ENCODE data around the gene HSH2D.

Gene HSH2D

DNA sequence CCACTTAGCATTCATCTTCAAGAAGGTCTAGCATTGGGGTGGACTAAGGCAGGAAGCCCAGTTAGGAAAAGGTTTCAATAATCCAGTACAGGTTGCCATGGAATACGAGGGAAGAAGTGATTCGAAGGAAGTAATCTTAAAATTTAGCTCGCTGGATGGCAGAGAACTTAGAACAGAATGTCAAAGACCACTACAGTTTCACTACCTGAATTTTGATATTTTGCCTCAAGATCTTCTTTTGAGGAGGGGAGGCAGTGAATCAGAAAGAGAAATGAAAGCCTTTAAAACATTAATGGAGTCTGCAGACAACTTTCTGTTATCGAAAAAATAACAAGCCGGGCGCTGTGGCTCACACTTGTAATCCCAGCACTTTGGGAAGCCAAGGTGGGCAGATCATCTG, 38.8 kb upstream of the HSH2D start:
- no peak overlapping the region for H3K27ac ChIP-seq (ENCODE audit: low read depth, low read length)
- WGBS (ENCODE audit: extremely low coverage, insufficient coverage, insufficient read length): no CpG with 5 or more reads among the region's 6 CpGs

DNA sequence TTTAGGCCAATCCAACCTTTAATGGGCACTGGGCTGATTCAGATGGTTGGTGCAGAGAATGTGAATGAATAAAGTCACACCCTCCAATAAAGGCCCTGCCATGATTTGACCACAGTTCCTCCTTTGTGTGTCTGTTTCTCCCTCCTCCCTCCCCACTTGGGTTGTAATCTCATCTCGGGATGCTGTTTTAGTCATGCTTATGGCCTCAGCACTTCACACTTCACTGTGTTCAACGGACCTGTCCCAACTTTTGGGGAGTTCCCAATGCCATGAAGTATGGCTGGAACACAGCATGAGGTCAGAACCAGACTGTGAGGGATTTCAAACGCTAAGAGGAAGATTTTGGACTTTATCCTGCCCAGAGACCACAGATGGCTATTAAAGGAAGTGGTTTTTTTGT, 37.4 kb upstream of the HSH2D start:
- H4K8ac ChIP-seq (ENCODE audit: low read depth, low read length): no peak overlapping the region
- no CpG with 5 or more reads among the region's 3 CpGs for WGBS (ENCODE audit: extremely low coverage, insufficient coverage, insufficient read length)
- no peak overlapping the region for H3K23ac ChIP-seq (ENCODE audit: low read length)

More for the DNA sequence above, 38.8 kb upstream of the HSH2D start:
- Histone ChIP-seq H3K14ac (ENCODE audit: low read length) (no peak overlapping the region), H4K91ac (ENCODE audit: low read depth, low read length) (no peak overlapping the region), H3K4me1 (ENCODE audit: control insufficient read depth in 1 of 2, insufficient read depth in 2 of 2, low read length in 2 of 2) (no peaks in the 10 kb centered on the region), H3K9ac (ENCODE audit: low read length) (no peak overlapping the region), H3K4me2 (ENCODE audit: low read length) (no peak overlapping the region), H3K18ac (ENCODE audit: low read length) (no peak overlapping the region), H4K8ac (ENCODE audit: low read depth, low read length) (no peak overlapping the region), H4K12ac (ENCODE audit: low read depth, low read length) (no peak overlapping the region), H3K79me2 (ENCODE audit: control insufficient read depth, insufficient read depth, low read length, poor library complexity) (no peaks in the 10 kb centered on the region), H2AFZ (ENCODE audit: insufficient read depth, low read length, poor library complexity) (no peak overlapping the region), H3K4me3 (ENCODE audit: low read depth, low read length) (no peak overlapping the region), H3K4ac (ENCODE audit: low read depth, low read length) (no peak overlapping the region), H3K27me3 (ENCODE audit: insufficient read depth, low read length) (no peaks in the 10 kb centered on the region), H3K23ac (ENCODE audit: low read length) (no peak overlapping the region), H2BK5ac (ENCODE audit: low read depth, low read length, poor library complexity) (no peak overlapping the region), H2AK5ac (ENCODE audit: low read length) (no peak overlapping the region), H3K79me1 (ENCODE audit: low read length) (no peaks in the 10 kb centered on the region), H2BK120ac (ENCODE audit: insufficient read depth, low read length, poor library complexity) (no peak overlapping the region), H3K36me3 (ENCODE audit: control insufficient read depth in 1 of 2, insufficient read depth in 2 of 2, low read length in 2 of 2) (peaks cover 22 to 33% of the 10 kb centered on the region in 2 experiments), H2BK12ac (ENCODE audit: low read length) (no peak overlapping the region), H3K9me3 (ENCODE audit: insufficient read depth, low read depth, low read length) (no peaks in the 10 kb centered on the region)
- no peak for DNase-seq

DNA sequence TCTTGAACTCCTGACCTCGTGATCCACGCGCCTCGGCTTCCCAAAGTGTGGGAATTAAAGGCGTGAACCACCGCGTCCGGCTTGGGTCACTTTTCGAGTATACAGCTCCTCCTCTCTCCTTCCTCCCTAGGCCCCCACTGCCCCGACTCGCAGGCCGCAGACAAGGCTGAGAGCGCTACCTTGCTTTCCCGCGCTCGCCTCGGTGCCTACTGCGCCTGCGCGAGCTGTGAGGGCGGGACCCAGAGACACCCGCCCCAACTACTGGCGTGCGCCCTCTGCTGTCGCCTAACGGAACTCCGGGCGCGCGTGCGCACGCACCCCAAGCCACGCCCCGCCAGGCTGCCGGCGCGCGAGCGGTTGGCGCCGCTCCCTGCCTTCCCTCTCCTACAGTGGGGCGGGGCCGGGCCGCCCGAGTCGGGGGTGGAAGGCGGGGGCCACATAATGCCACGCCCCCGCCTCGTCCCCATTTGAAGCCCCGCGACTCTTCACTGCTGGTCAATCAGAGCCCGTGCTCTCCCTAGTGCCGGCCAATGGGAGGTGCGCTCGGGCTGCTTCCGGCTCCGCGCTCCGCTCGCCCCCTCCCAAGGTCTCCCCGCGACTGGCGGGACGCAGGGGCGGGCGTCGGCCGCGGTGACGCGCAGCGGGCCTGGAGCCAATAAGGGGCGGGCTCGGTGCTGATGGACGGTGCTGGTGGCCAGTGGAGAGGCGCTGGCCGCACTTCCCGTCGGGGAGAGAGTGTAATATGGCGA, 32.2 kb upstream of the HSH2D start, which contains the start of gene RAB8A:
Gene RAB8A (plus strand): TSS at position 730 of the 749 bp plus-strand sequence. CDS start 13 bp downstream, at position 743.
- Histone ChIP-seq H3K4me3 (ENCODE audit: low read depth, low read length) (peak within 1 kb of the TSS; percentile 91), H3K4me2 (ENCODE audit: low read length) (peak within 1 kb of the TSS; percentile 63), H2BK5ac (ENCODE audit: low read depth, low read length, poor library complexity) (peak within 1 kb of the TSS; percentile 77), H3K79me1 (ENCODE audit: low read length) (peaks cover 4% of the 10 kb centered on the region), H3K36me3 (ENCODE audit: control insufficient read depth in 1 of 2, insufficient read depth in 2 of 2, low read length in 2 of 2) (peaks cover 0 to 10% of the 10 kb centered on the region in 2 experiments), H3K14ac (ENCODE audit: low read length) (peak within 1 kb of the TSS; percentile 89), H2AFZ (ENCODE audit: insufficient read depth, low read length, poor library complexity) (peak within 1 kb of the TSS; percentile 71), H2BK120ac (ENCODE audit: insufficient read depth, low read length, poor library complexity) (peak within 1 kb of the TSS; percentile 82), H3K23ac (ENCODE audit: low read length) (no peak within 1 kb of the TSS), H4K91ac (ENCODE audit: low read depth, low read length) (peak within 1 kb of the TSS; percentile 91), H2AK5ac (ENCODE audit: low read length) (peak within 1 kb of the TSS; percentile 88), H4K8ac (ENCODE audit: low read depth, low read length) (peak within 1 kb of the TSS; percentile 91), H3K79me2 (ENCODE audit: control insufficient read depth, insufficient read depth, low read length, poor library complexity) (peaks cover 13% of the 10 kb centered on the region), H3K4ac (ENCODE audit: low read depth, low read length) (peak within 1 kb of the TSS; percentile 96), H2BK12ac (ENCODE audit: low read length) (no peak within 1 kb of the TSS), H3K4me1 (ENCODE audit: control insufficient read depth in 1 of 2, insufficient read depth in 2 of 2, low read length in 2 of 2) (peaks cover 20 to 24% of the 10 kb centered on the region in 2 experiments), H4K12ac (ENCODE audit: low read depth, low read length) (peak within 1 kb of the TSS; percentile 88), H3K18ac (ENCODE audit: low read length) (peak within 1 kb of the TSS; percentile 76), H3K27ac (ENCODE audit: low read depth, low read length) (peak within 1 kb of the TSS; percentile 14), H3K9me3 (ENCODE audit: insufficient read depth, low read depth, low read length) (no peaks in the 10 kb centered on the region), H3K27me3 (ENCODE audit: insufficient read depth, low read length) (no peaks in the 10 kb centered on the region), H3K9ac (ENCODE audit: low read length) (peak within 1 kb of the TSS; percentile 90)
- no CpG with 5 or more reads among the region's 81 CpGs for WGBS (ENCODE audit: extremely low coverage, insufficient coverage, insufficient read length)
- peak; percentile 99 to 100 for DNase-seq

More for the DNA sequence above, 37.4 kb upstream of the HSH2D start:
- no peak for DNase-seq
- H3K4me3 ChIP-seq (ENCODE audit: low read depth, low read length): no peak overlapping the region
- no peak overlapping the region for H2AFZ ChIP-seq (ENCODE audit: insufficient read depth, low read length, poor library complexity)
- H2BK5ac ChIP-seq (ENCODE audit: low read depth, low read length, poor library complexity): no peak overlapping the region
- no peaks in the 10 kb centered on the region for H3K27me3 ChIP-seq (ENCODE audit: insufficient read depth, low read length)
- no peak overlapping the region for H3K4me2 ChIP-seq (ENCODE audit: low read length)
- H3K4me1 ChIP-seq (ENCODE audit: control insufficient read depth in 1 of 2, insufficient read depth in 2 of 2, low read length in 2 of 2): no peaks in the 10 kb centered on the region
- H2BK12ac ChIP-seq (ENCODE audit: low read length): no peak overlapping the region
- no peak overlapping the region for H3K9ac ChIP-seq (ENCODE audit: low read length)
- no peak overlapping the region for H3K14ac ChIP-seq (ENCODE audit: low read length)
- no peaks in the 10 kb centered on the region for H3K9me3 ChIP-seq (ENCODE audit: insufficient read depth, low read depth, low read length)
- H2AK5ac ChIP-seq (ENCODE audit: low read length): no peak overlapping the region
- H3K79me2 ChIP-seq (ENCODE audit: control insufficient read depth, insufficient read depth, low read length, poor library complexity): no peaks in the 10 kb centered on the region
- H3K36me3 ChIP-seq (ENCODE audit: control insufficient read depth in 1 of 2, insufficient read depth in 2 of 2, low read length in 2 of 2): peaks cover 14 to 21% of the 10 kb centered on the region in 2 experiments
- no peak overlapping the region for H2BK120ac ChIP-seq (ENCODE audit: insufficient read depth, low read length, poor library complexity)
- no peaks in the 10 kb centered on the region for H3K79me1 ChIP-seq (ENCODE audit: low read length)
- H4K91ac ChIP-seq (ENCODE audit: low read depth, low read length): no peak overlapping the region
- H3K18ac ChIP-seq (ENCODE audit: low read length): no peak overlapping the region
- no peak overlapping the region for H4K12ac ChIP-seq (ENCODE audit: low read depth, low read length)
- no peak overlapping the region for H3K4ac ChIP-seq (ENCODE audit: low read depth, low read length)
- H3K27ac ChIP-seq (ENCODE audit: low read depth, low read length): no peak overlapping the region

DNA sequence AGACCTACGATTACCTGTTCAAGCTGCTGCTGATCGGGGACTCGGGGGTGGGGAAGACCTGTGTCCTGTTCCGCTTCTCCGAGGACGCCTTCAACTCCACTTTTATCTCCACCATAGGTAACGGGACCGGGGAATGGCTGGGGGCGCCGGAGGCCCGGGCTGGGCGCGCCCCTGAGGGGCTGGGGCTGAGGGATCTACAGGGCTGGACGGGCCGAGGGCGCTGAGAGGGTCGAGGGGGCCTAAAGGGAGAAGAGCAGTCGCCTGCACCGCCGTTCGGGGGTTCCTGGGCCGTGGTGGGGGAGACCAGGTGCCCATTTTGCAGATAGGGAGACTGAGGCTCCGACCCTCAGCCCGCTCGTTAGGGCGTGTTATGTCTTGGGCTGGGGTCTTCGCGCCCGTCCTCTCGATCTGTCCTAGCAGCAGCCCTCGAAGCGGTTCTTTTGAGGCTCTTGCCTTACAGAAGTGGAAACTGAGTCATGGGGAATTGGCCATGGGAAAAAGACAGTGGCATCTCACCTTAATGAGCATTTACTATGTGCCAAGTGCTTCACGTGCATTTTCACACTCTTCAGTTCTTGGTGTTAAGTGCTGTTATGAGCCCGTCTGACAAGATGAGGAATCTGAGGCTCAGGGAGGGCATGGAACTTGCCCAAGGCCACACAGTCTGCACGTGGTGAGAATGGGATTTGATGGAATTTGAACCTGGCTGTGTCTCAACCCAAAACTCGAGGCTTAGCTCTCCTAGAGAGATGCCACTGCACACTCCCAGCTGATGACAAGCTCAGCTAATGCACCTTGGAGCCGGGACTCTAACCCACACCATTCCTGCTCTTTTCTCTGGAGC, 31.4 kb upstream of the HSH2D start:
- peak; percentile 82 to 91 for DNase-seq
- Histone ChIP-seq H3K14ac (ENCODE audit: low read length) (peak overlapping the region; percentile 89), H3K27me3 (ENCODE audit: insufficient read depth, low read length) (no peaks in the 10 kb centered on the region), H3K23ac (ENCODE audit: low read length) (no peak overlapping the region), H3K9me3 (ENCODE audit: insufficient read depth, low read depth, low read length) (no peaks in the 10 kb centered on the region), H2BK5ac (ENCODE audit: low read depth, low read length, poor library complexity) (peak overlapping the region; percentile 77), H3K18ac (ENCODE audit: low read length) (peak overlapping the region; percentile 76), H4K12ac (ENCODE audit: low read depth, low read length) (peak overlapping the region; percentile 88), H3K4me2 (ENCODE audit: low read length) (peak overlapping the region; percentile 63), H4K8ac (ENCODE audit: low read depth, low read length) (peak overlapping the region; percentile 91), H3K4me1 (ENCODE audit: control insufficient read depth in 1 of 2, insufficient read depth in 2 of 2, low read length in 2 of 2) (peaks cover 22 to 27% of the 10 kb centered on the region in 2 experiments), H3K9ac (ENCODE audit: low read length) (peak overlapping the region; percentile 90), H3K36me3 (ENCODE audit: control insufficient read depth in 1 of 2, insufficient read depth in 2 of 2, low read length in 2 of 2) (peaks cover 0 to 10% of the 10 kb centered on the region in 2 experiments), H2AK5ac (ENCODE audit: low read length) (peak overlapping the region; percentile 88), H2AFZ (ENCODE audit: insufficient read depth, low read length, poor library complexity) (peak overlapping the region; percentile 71), H3K4ac (ENCODE audit: low read depth, low read length) (peak overlapping the region; percentile 96), H3K79me2 (ENCODE audit: control insufficient read depth, insufficient read depth, low read length, poor library complexity) (peaks cover 13% of the 10 kb centered on the region), H3K27ac (ENCODE audit: low read depth, low read length) (peak overlapping the region; percentile 14), H3K79me1 (ENCODE audit: low read length) (peaks cover 4% of the 10 kb centered on the region), H2BK12ac (ENCODE audit: low read length) (no peak overlapping the region), H2BK120ac (ENCODE audit: insufficient read depth, low read length, poor library complexity) (peak overlapping the region; percentile 82), H4K91ac (ENCODE audit: low read depth, low read length) (peak overlapping the region; percentile 91), H3K4me3 (ENCODE audit: low read depth, low read length) (peak overlapping the region; percentile 91)
- WGBS (ENCODE audit: extremely low coverage, insufficient coverage, insufficient read length): no CpG with 5 or more reads among the region's 37 CpGs
